Astrocyte of the spinal cord (primary cell): Measurements from ENCODE around the gene VBP1.
"Not testable (repeated sequence)": the region's sequence is repeated elsewhere in the genome, so short reads cannot be mapped to it uniquely, and the experiment has no call there.

ENCODE experiments used
- DNase-seq: peaks from one replicate; pipeline ENCODE4 v3.0.0; 2011; ENCODE audit warnings: low read depth, low spot score
- H3K4me3 ChIP-seq: 2 replicates; pipeline ENCODE4 v1.5.1; 2011; ENCODE audit warnings: low read depth, mild to moderate bottlenecking, low read length, moderate library complexity
- in situ Hi-C: cut with HindIII; loops from 2 replicates; pipeline ENCODE4 v1.10.0; 2017; ENCODE audit warnings: low sequenced_read_pairs
- TF ChIP-seq, protein P1 (sequence below): IDR thresholded peaks from 2 replicates; pipeline ENCODE4 v1.5.1; 2012; ENCODE audit warnings: low read depth, mild to moderate bottlenecking, low read length, inconsistent platforms

Gene VBP1

DNA sequence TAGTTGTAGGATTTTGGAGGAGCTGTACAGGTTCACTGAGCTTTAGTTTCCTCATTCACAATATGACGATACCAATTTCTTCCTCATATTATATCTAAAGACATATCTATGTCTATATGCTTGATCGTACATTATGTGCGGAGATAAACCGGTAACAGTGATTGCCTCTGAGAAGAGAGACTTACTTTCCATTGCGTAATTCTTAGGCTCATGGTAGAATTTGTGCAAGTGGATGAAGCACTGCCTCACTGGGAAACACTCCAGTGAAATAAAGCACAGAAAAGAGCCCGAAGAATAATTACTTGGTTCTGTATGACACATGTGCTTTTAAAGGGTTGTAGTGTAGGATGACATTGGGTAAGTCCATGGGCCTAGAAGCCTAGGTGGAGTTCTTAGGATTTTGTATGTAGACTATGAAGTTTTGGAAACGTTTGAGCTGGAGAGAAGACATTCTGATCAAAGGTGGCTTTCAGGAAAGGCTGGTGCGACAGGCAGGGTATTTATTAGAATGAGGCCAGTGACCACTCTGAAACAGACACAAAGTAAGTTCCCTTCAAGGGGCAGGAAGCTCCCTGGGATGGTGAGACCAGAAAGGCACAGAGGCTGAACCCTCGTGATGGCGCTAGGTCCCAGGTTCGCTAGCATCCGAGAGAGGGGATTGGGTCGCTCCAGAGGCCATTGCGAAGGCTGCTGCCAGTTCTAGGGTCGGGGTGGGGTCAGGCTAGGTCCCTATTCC lies 649 bp upstream of the VBP1 start:
- TF ChIP-seq, protein P1, sequence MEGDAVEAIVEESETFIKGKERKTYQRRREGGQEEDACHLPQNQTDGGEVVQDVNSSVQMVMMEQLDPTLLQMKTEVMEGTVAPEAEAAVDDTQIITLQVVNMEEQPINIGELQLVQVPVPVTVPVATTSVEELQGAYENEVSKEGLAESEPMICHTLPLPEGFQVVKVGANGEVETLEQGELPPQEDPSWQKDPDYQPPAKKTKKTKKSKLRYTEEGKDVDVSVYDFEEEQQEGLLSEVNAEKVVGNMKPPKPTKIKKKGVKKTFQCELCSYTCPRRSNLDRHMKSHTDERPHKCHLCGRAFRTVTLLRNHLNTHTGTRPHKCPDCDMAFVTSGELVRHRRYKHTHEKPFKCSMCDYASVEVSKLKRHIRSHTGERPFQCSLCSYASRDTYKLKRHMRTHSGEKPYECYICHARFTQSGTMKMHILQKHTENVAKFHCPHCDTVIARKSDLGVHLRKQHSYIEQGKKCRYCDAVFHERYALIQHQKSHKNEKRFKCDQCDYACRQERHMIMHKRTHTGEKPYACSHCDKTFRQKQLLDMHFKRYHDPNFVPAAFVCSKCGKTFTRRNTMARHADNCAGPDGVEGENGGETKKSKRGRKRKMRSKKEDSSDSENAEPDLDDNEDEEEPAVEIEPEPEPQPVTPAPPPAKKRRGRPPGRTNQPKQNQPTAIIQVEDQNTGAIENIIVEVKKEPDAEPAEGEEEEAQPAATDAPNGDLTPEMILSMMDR = no peak
- DNase-seq = peak; percentile 1
- in situ Hi-C loops = no loop called here
- H3K4me3 ChIP-seq = peak overlapping the region; percentile 81

- TF ChIP-seq, protein P1 = no peak
- in situ Hi-C loops = no loop called here
- no peak for DNase-seq
- H3K4me3 ChIP-seq = peak overlapping the region; percentile 81
Measured at GRCh38 chrX:155216940-155217440, 730 bp downstream of the VBP1 start.

DNA sequence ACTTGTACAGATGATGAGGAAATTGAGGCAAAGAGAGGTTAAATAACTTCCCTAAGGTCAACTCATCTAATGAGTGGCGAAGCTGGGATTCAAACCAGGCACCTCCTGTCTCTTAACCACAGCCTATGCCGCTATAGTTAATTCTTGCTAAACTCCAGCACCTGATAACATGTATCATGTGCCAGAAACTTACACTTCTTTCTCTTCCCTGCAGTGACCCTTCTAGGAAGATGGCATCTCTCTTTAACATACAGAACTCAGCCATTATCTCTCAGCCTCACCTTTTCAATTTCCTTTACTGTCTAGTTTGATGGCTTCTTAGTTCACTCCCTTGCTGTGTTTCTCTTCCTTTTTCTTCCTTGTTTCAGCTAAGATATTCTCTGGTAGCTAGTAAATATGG lies 2.5 kb downstream of the VBP1 start:
- no peak for DNase-seq
- TF ChIP-seq, protein P1 = no peak
- in situ Hi-C loops = no loop called here
- H3K4me3 ChIP-seq = no peak overlapping the region

DNA sequence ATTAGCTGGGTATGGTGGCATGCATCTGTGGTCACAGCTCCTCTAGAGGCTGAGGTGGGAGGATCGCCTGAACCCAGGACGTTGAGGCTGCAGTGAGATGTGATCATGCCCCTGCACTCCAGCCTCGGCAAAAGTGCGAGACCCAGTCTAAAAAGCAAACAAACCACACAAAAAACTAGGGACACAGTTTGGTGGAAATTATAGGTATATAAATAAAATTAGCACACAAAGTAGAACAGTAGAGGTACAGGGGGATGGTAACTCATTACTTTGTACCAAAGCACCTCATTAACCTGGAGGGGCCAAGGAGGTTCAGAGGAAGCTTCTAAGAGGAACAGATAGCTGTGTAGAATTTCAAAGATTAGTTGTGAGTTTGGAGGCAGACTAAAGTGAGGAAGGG lies 5.1 kb downstream of the VBP1 start:
- in situ Hi-C loops = no loop called here
- TF ChIP-seq, protein P1 = no peak
- no peak for DNase-seq
- H3K4me3 ChIP-seq = no peak overlapping the region

- H3K4me3 ChIP-seq, DNase-seq, in situ Hi-C loops: not testable (repeated sequence)
Measured at GRCh38 chrX:155223746-155224145, 7.5 kb downstream of the VBP1 start.

- in situ Hi-C loops = no loop called here
- no peak overlapping the region for H3K4me3 ChIP-seq
- DNase-seq = no peak
- TF ChIP-seq, protein P1 = no peak
Measured at GRCh38 chrX:155225774-155226173, 9.5 kb downstream of the VBP1 start.

DNA sequence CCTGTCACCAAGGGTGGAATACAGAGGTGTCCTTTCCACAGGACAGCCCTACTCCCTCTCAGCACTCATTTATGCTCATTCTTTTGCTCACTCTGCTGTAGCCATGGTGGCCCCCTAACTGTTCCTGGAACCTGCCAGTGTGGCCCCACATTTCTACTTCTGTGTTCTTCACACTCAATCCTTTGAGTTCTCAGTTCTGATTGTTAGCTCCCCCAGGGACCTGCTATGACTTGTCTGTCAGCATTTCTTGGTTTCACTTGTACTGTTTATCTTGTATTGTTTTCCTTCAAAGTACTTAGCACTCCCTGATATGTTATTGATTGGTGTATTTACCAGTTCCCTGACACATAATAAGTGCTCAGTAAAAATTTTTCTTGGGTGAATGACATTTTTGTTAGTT lies 14.9 kb downstream of the VBP1 start:
- in situ Hi-C loops = no loop called here
- TF ChIP-seq, protein P1 = no peak
- no peak overlapping the region for H3K4me3 ChIP-seq
- DNase-seq = no peak
